IPS-20b (cell line): ENCODE results near the gene SPINT2.
"Not testable (repeated sequence)": the region's sequence is repeated elsewhere in the genome, so short reads cannot be mapped to it uniquely, and the experiment has no call there.

Source experiments
- H3K27ac ChIP-seq: one replicate; pipeline ENCODE4 v1.5.1; 2013; ENCODE audit warnings: low read length
- H3K27me3 ChIP-seq: 2 replicates; pipeline ENCODE4 v1.6.1; 2013; ENCODE audit warnings: mild to moderate bottlenecking, low read length, inconsistent platforms; ENCODE audit not compliant: insufficient read depth
- H3K36me3 ChIP-seq: 2 replicates; pipeline ENCODE4 v1.6.1; 2013; ENCODE audit warnings: low read depth, mild to moderate bottlenecking, inconsistent platforms, low read length, moderate library complexity; ENCODE audit not compliant: insufficient read depth
- H3K4me1 ChIP-seq: 2 replicates; pipeline ENCODE4 v1.6.1; 2013; ENCODE audit warnings: mild to moderate bottlenecking, control low read depth, inconsistent platforms, low read length, moderate library complexity; ENCODE audit not compliant: insufficient read depth
- H3K4me3 ChIP-seq: 2 replicates; pipeline ENCODE4 v1.5.1; 2013; ENCODE audit warnings: mild to moderate bottlenecking, low read length, inconsistent platforms
- H3K9ac ChIP-seq: 2 replicates; pipeline ENCODE4 v1.6.1; 2013; ENCODE audit warnings: low read depth, mild to moderate bottlenecking, inconsistent platforms, low read length, moderate library complexity
- H3K9me3 ChIP-seq: 2 replicates; pipeline ENCODE4 v1.6.1; 2013; ENCODE audit warnings: mild to moderate bottlenecking, low read depth, low read length, inconsistent platforms; ENCODE audit not compliant: insufficient read depth

Gene SPINT2

DNA sequence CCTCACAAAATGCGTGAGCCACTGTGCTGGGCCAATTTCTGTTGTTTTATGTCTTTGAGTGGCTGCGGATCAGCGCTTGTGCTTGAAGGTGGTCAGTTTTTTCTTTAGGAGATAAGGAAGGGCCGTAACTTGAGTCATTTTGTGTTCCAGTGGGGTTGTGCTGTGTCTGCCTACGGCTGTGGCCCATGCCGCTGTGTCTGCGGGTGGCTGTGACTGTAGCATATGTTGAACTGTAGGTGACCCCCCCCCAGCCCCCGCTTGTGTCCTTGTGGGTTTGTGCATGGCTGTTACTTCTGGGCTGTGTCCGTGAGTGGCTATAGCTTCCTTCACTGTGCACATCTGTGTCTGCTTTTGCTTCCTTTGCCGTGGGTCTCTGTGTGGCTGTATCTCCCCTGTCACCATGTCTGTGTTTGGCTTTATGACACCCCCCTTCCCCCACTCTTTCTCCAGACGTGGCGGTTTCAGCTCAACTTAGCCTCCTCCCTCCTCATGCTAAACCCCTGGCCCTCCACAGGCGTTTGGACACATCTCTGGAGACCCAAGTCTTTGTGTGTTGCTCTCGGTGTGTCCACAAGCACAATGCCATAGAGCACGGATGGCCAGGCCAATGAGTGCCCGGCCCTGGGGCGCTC, 8.9 kb upstream of the SPINT2 start:
- H3K27me3 ChIP-seq = peaks cover 23% of the 10 kb centered on the region; the same call in 1 of the 2 replicates
- H3K36me3 ChIP-seq = no peaks in the 10 kb centered on the region
- H3K9ac ChIP-seq = peak overlapping the region; percentile 21; the same call in 1 of the 2 replicates
- peak overlapping the region; percentile 61 for H3K4me3 ChIP-seq
- peaks cover 25% of the 10 kb centered on the region for H3K4me1 ChIP-seq
- H3K9me3 ChIP-seq = no peaks in the 10 kb centered on the region
- no peak overlapping the region for H3K27ac ChIP-seq

DNA sequence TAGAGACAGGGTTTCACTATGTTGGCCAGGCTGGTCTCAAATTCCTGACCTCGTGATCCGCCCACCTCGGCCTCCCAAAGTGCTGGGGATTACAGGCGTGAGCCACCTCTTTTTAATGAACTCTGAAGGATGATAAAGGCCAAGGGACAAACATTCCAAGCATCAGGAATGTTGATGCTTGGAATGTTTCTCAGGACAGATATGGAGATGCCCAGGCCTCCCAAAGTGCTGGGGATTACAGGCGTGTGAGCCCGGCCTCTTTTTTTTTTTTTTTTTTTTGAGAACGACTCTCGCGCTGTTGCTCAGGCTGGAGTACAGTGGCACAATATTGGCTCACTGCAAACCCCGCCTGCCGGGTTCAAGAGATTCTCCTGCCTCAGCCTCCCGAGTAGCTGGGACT, 2.4 kb upstream of the SPINT2 start:
- H3K27ac ChIP-seq, H3K4me3 ChIP-seq, H3K9me3 ChIP-seq, H3K9ac ChIP-seq, H3K27me3 ChIP-seq, H3K36me3 ChIP-seq: not testable (repeated sequence)
- H3K4me1 ChIP-seq = peaks cover 17% of the 10 kb centered on the region; the same call in 1 of the 2 replicates

DNA sequence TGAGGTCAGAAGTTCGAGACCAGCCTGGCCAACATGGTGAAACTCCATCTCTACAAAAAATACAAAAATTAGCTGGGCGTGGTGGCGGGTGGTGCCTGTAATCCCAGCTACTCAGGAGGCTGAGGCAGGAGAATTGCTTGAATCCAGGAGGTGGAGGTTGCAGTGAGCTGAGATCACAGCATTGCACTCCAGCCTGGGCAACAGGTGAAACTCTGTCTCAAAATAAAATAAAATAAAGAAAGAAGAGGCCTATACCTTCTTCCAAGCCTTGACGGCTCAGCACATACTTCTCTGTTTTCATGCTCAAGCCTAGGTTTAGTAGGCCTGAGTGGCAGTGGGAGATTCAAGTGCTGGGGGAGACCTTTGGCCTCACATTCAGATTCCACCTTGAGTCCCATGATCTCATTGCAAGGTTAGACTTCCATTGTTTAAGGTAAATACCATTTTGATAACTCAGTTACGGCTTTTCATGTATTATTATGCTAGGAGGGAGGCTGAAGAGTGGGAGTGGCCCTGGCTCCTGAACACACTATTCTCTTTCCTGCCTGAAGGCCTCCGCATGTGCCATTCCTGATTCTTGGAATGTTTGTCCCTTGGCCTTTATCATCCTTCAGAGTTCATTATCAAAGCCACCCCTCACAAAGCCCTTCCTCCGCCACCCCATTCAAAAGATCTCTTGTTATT, 1.6 kb upstream of the SPINT2 start:
- no peaks in the 10 kb centered on the region for H3K27me3 ChIP-seq
- no peaks in the 10 kb centered on the region for H3K9me3 ChIP-seq
- peaks cover 24% of the 10 kb centered on the region for H3K4me1 ChIP-seq
- no peak overlapping the region for H3K27ac ChIP-seq
- no peak overlapping the region for H3K9ac ChIP-seq
- no peaks in the 10 kb centered on the region for H3K36me3 ChIP-seq
- H3K4me3 ChIP-seq = no peak overlapping the region

DNA sequence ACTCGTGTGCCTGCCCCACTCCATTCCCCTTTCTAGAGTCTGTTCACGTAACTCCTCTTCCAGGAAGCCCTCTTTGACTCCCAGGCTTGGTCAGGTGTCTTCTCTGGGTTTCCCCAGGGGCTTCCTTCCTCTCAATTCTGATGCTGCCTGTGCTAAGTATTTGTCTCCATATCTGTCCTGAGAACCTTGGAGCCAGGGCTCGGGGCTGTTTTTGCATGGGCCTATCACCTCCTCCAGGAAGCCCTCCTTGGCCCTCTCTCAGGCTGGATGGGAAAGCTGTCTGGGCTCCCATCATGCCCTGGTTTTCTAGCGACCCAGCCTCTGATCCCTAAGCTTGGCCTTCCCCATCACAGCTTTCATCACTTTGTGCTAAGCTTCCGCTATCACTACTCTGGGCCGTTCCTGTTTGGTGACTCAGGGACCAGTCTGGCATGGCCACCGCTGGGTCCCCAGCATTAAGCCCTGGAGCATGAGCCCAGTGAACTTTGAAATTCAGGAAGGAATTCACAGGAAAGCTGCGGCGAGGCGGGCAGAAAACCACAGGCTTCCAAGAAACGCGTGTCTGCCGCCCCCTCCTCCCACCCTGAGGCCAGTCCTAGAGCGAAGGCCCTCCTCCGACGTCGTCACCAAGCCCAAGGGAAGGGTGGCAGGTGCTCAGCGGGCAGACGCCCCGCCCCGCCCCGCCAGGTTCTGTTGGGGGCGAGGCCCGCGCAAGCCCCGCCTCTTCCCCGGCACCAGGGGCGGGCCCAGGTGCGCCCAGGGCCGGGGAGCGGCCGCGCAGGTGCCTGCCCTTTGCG, 486 bp upstream of the SPINT2 start:
- no peaks in the 10 kb centered on the region for H3K36me3 ChIP-seq
- H3K27ac ChIP-seq = peak overlapping the region; percentile 49
- no peaks in the 10 kb centered on the region for H3K27me3 ChIP-seq
- H3K9me3 ChIP-seq = no peaks in the 10 kb centered on the region
- H3K4me3 ChIP-seq = peak overlapping the region; percentile 82; the same call in 1 of the 2 replicates
- peak overlapping the region; percentile 57; the same call in 1 of the 2 replicates for H3K9ac ChIP-seq
- peaks cover 30% of the 10 kb centered on the region for H3K4me1 ChIP-seq

DNA sequence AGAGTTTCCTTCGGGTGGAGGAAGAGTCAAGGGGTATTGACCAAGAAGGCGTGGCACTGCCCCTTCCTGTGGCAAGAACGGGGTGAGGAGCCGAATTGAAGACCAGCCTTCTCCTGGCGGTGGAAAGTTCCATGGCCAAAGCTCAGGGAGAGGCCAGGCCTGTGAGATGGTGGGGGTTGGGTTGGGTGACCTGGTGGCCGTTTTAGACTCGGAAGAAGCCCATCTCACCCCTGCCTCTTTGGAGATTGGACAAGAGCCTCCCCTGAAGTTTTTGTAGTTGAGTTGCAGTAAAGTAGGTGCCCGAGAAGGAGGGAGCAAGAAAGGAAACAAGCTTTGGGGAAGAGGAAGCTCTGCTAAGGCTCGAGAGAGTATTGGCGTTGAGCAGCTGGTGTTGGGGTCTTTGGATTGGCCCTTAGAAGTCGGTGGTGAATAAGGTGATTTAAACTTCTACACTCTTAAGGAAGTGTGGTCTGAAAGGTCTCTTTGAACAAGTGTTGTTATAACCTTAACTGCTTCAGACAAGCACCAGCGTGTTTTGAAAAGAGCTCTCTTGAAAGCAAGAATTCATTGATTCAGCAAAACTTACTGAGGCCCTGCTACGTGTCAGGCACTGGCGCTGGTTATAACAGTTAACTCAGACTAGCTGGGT, 964 bp downstream of the SPINT2 start:
- peak overlapping the region; percentile 59 for H3K27ac ChIP-seq

DNA sequence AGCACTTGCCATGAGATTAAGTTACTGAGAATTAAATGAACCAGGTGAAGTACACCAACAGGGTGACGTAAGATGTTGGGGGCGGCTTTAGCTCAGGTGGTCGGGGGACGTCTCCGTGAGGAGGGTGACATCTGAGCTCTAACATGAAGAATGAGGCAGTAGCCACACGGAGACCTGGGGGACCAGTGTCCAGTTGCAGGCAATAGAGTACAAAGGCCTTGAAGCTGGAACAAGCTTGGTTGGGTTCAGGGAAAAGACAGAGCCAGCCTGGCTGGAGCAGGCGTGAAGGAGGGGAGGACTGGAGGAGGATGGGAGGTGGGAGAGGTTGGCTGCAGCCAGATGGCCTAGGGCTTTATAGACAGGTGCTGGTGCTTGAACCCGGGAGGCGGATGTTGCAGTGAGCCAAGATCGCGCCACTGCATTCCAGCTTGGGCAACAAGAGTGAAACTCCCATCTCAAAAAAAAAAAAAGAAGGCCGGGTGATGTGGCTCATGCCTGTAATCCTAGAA, 1.6 kb downstream of the SPINT2 start:
- peak overlapping the region; percentile 95; the same call in 1 of the 2 replicates for H3K9ac ChIP-seq
- H3K4me3 ChIP-seq = peak overlapping the region; percentile 82
- H3K9me3 ChIP-seq = no peaks in the 10 kb centered on the region
- H3K27me3 ChIP-seq = no peaks in the 10 kb centered on the region
- H3K36me3 ChIP-seq = peaks cover 3% of the 10 kb centered on the region; the same call in 1 of the 2 replicates
- H3K27ac ChIP-seq = no peak overlapping the region
- peaks cover 36% of the 10 kb centered on the region for H3K4me1 ChIP-seq

More for the DNA sequence above, 964 bp downstream of the SPINT2 start:
- Histone ChIP-seq H3K36me3 (no peaks in the 10 kb centered on the region), H3K27me3 (no peaks in the 10 kb centered on the region), H3K4me1 (peaks cover 34% of the 10 kb centered on the region), H3K4me3 (peak overlapping the region; percentile 82), H3K9me3 (no peaks in the 10 kb centered on the region), H3K9ac (peak overlapping the region; percentile 95)

DNA sequence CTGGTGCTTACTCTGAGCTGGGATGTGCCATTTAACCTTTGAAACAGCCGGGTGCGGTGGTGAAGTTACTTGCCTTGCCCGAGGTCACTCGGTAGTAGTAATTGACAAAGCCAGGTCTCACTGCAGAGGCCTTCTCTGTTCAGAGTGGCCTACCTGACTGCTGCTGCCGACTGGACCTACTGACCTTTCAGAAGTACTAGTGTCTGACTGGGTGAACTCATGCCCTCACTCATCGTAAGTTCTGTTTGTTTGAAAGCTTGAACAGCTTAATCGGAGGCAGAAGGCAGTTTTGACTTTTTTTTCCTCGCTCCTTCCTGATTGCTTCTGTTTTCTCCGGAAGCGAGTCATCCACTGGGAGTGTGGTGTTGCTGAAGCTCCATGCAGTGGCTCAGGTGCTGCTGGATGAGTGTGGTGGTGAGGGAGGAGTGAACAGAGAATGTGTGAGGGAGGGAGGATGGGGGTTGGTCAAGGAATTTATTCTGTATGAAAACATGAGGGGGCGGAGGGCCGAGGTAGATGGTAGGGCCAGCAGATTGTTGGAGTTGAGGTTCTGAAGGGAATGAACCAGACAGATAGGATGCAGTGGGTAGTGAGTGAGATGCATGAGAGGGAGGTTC, 2.7 kb downstream of the SPINT2 start:
- Histone ChIP-seq H3K27ac (no peak overlapping the region), H3K4me3 (peak overlapping the region; percentile 8; the same call in 1 of the 2 replicates), H3K4me1 (peaks cover 36% of the 10 kb centered on the region), H3K27me3 (no peaks in the 10 kb centered on the region), H3K36me3 (peaks cover 3% of the 10 kb centered on the region; the same call in 1 of the 2 replicates), H3K9me3 (no peaks in the 10 kb centered on the region), H3K9ac (peak overlapping the region; percentile 14; the same call in 1 of the 2 replicates)

DNA sequence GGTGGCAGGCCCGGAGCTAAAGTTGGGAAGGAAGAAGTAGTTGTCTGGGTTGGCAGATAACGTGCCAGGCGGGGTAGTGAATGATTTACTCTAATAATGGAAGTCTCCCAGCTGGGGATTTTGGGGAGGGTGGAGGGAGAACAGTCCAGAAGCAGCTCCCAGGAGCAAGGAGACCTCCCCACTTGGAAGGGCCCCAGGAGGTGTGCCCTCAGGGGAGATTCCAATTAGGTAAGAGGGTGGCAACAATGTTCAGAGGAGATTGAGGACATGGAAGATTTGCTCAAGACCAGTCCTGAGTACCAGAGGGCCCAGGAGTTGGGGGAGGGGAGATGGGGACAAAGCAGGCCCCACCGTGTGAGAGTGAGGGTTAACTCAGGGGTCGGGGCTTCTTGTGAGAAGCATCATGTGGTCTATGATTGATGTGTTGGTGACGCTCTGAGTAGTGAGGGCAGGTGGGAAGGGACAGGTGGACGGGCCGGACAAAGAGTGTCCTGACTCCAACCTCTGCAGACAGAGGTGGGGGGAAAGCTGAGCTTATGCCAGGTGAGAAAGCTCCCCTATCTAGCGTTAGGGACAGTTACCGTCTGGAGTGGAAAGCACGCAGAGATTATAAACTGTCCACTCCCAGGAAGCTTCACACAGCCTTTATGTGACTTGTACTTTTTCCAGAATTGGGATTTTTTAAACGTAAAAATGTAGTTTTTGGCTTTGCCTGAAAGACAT, 3.5 kb downstream of the SPINT2 start:
- H3K27me3 ChIP-seq = no peaks in the 10 kb centered on the region
- H3K9me3 ChIP-seq = no peaks in the 10 kb centered on the region
- H3K27ac ChIP-seq = no peak overlapping the region
- H3K4me3 ChIP-seq = no peak overlapping the region
- H3K9ac ChIP-seq = peak overlapping the region; percentile 20; the same call in 1 of the 2 replicates
- H3K4me1 ChIP-seq = peaks cover 34% of the 10 kb centered on the region
- peaks cover 3% of the 10 kb centered on the region; the same call in 1 of the 2 replicates for H3K36me3 ChIP-seq

DNA sequence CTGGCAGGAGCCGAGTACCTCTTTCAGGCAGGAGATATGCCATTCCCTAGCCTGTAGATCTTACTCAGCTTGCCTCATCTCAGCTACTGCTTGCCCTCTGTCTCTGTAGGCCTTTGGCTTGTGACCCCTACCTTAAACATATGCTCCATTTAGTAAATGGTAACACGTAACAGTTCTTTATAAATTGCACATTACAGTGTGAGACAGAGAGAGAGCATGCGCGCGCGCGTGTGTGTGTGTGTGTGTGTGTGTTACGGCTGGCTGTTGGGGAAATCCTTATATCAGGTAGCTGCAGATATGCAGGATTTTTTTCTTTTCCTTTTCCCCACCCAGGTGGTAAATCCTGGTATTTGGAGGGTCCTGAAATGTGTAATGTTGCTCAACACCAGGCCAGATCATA, 4.2 kb downstream of the SPINT2 start:
- H3K9ac ChIP-seq = no peak overlapping the region
- H3K27ac ChIP-seq = no peak overlapping the region
- H3K9me3 ChIP-seq = no peaks in the 10 kb centered on the region
- H3K27me3 ChIP-seq = no peaks in the 10 kb centered on the region
- no peak overlapping the region for H3K4me3 ChIP-seq
- peaks cover 29% of the 10 kb centered on the region for H3K4me1 ChIP-seq
- H3K36me3 ChIP-seq = peaks cover 3% of the 10 kb centered on the region; the same call in 1 of the 2 replicates

DNA sequence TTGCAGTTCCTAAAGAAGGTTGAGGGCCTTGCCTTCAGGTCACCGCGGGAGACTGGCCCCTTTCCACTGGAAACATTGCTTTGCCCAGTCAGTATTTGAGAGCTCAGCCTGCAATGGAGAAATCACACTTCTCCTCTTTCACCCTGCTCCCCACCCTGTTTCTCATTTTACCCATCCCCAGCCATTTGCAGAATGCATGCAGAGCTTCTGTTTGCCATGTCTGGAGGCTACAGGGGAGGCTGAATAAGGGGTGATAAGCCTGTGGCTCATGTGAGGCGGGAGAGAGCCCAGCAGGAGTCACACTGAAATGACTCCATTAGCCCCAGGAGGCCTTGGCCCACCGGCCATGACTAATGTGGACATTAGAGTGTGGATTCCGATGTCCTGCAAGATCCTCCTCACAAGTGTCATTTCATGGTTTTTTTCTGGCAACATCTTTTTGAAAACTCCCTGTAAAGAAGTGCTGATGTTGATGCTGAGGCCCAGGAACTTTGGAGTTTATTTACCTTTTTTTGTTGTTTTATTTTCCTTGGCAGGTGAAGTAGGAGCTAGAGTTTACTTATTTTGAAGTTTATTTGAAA, 6.3 kb downstream of the SPINT2 start:
- peaks cover 23% of the 10 kb centered on the region for H3K4me1 ChIP-seq
- peaks cover 6% of the 10 kb centered on the region; the same call in 1 of the 2 replicates for H3K36me3 ChIP-seq
- H3K27me3 ChIP-seq = no peaks in the 10 kb centered on the region
- no peaks in the 10 kb centered on the region for H3K9me3 ChIP-seq
- no peak overlapping the region for H3K9ac ChIP-seq
- H3K27ac ChIP-seq = no peak overlapping the region
- H3K4me3 ChIP-seq = no peak overlapping the region
